SK-N-SH (cell line): Measurements from ENCODE around the gene AMMECR1. TPM values are rescaled to one million over a fixed set of nuclear protein-coding genes. Genes with fewer than 3 reads are reported as not detected.

Experiments
- CTCF ChIA-PET: fragments of 300-600, 350-600 bp; formaldehyde crosslinking; extraction: SDS; loops from one replicate; lab custom pipeline; 2021; lab: Yijun Ruan, JAX
- POLR2A ChIA-PET: fragments of 350-600 bp; sonication (Branson Sonifier 250); formaldehyde crosslinking; extraction: SDS; loops from one replicate; lab custom pipeline; 2020; ENCODE audit warnings: antibody characterized with exemption, inconsistent platforms; lab: Yijun Ruan, JAX
- DNase-seq: peaks from one replicate; pipeline ENCODE4 v3.0.0; 2012
- H2AFZ ChIP-seq: fragments of 200-600 bp; sonication (generic); 2 replicates; pipeline ENCODE4 v1.8.1; 2016; ENCODE audit warnings: antibody characterized with exemption, mild to moderate bottlenecking, low read depth
- H3F3A ChIP-seq: fragments of 200-600 bp; sonication (generic); replicated peaks from 2 replicates; pipeline ENCODE3; 2016; ENCODE audit warnings: antibody characterized with exemption, mild to moderate bottlenecking; ENCODE audit not compliant: insufficient read depth
- H3K27ac ChIP-seq, 2 experiments: fragments of 200-500 bp in 1 of 2; fragments of 200-600 bp in 1 of 2; sonication (Bioruptor generic) in 1 of 2; sonication (generic), shearing (Covaris generic) in 1 of 2; 2 replicates each; pipeline versions ENCODE4 v1.5.1 to v1.6.1; 2014 to 2016; ENCODE audit warnings: low read depth in 2 of 2, inconsistent platforms in 1 of 2, low read length in 1 of 2, mild to moderate bottlenecking in 1 of 2, mixed read lengths in 1 of 2
- H3K27me3 ChIP-seq: fragments of 200-600 bp; sonication (generic), shearing (Covaris generic); 2 replicates; pipeline ENCODE4 v1.6.1; 2016; ENCODE audit warnings: mixed run types; ENCODE audit not compliant: insufficient read depth
- H3K36me3 ChIP-seq, 2 experiments: fragments of 200-500 bp in 1 of 2; fragments of 200-600 bp in 1 of 2; sonication (Bioruptor generic) in 1 of 2; sonication (generic) in 1 of 2; replicated peaks in 1 of 2; 2 replicates each; pipeline versions ENCODE3 to v1.5.1; 2014 to 2016; ENCODE audit warnings: low read length in 1 of 2, mild to moderate bottlenecking in 1 of 2; ENCODE audit not compliant: insufficient read depth in 2 of 2, control insufficient read depth in 1 of 2
- H3K4me1 ChIP-seq, 2 experiments: fragments of 200-500 bp in 1 of 2; fragments of 200-600 bp in 1 of 2; sonication (Bioruptor generic) in 1 of 2; sonication (generic), shearing (Covaris generic) in 1 of 2; 2 replicates each; pipeline versions ENCODE4 v1.5.1 to v1.6.1; 2014 to 2016; ENCODE audit warnings: low read depth in 1 of 2, low read length in 1 of 2, mixed run types in 1 of 2; ENCODE audit not compliant: insufficient read depth in 2 of 2, control insufficient read depth in 1 of 2
- H3K4me2 ChIP-seq: fragments of 200-600 bp; sonication (generic), shearing (Covaris generic); 2 replicates; pipeline ENCODE4 v1.6.1; 2017; ENCODE audit warnings: mixed run types
- H3K4me3 ChIP-seq, 2 experiments: fragments of 200-500 bp in 1 of 2; fragments of 200-600 bp in 1 of 2; sonication (Bioruptor generic) in 1 of 2; sonication (generic), shearing (Covaris generic) in 1 of 2; 2 replicates each; pipeline versions ENCODE4 v1.5.1 to v1.8.1; 2014 to 2016; ENCODE audit warnings: low read depth in 2 of 2, inconsistent platforms in 1 of 2, low read length in 1 of 2, mild to moderate bottlenecking in 1 of 2, mixed read lengths in 1 of 2, moderate library complexity in 1 of 2
- H3K79me2 ChIP-seq: fragments of 200-600 bp; sonication (generic); 2 replicates; pipeline ENCODE4 v1.8.1; 2017; ENCODE audit warnings: mild to moderate bottlenecking; ENCODE audit not compliant: insufficient read depth
- H3K9ac ChIP-seq: fragments of 200-600 bp; sonication (generic); 2 replicates; pipeline ENCODE4 v1.6.1; 2017; ENCODE audit warnings: mixed run types
- H3K9me2 ChIP-seq: fragments of 200-600 bp; sonication (generic); 2 replicates; pipeline ENCODE4 v1.6.1; 2017; ENCODE audit warnings: mixed run types
- H3K9me3 ChIP-seq: fragments of 200-600 bp; sonication (generic); 2 replicates; pipeline ENCODE4 v1.6.1; 2017; ENCODE audit warnings: mixed run types, mild to moderate bottlenecking, moderate library complexity
- H4K20me1 ChIP-seq: fragments of 200-600 bp; sonication (generic); 2 replicates; pipeline ENCODE4 v1.6.1; 2017; ENCODE audit warnings: mild to moderate bottlenecking, mixed run types; ENCODE audit not compliant: insufficient read depth
- CHD2 ChIP-seq: fragments of 150-350 bp; IDR thresholded peaks from 2 replicates; pipeline ENCODE4 v1.6.1; 2018; ENCODE audit warnings: low read length; ENCODE audit not compliant: partially characterized antibody
- EP300 ChIP-seq, 2 experiments: IDR thresholded peaks; 2 replicates each; pipeline versions ENCODE4 v1.4.0 to v1.6.1; 2012; ENCODE audit warnings: borderline replicate concordance in 1 of 2, low read depth in 1 of 2, low read length in 1 of 2
- GABPA ChIP-seq: IDR thresholded peaks from 2 replicates; pipeline ENCODE4 v1.4.0; 2012; ENCODE audit warnings: low read depth, mild to moderate bottlenecking
- JUND ChIP-seq: IDR thresholded peaks from 2 replicates; pipeline ENCODE4 v1.4.0; 2012
- NRF1 ChIP-seq: IDR thresholded peaks from 2 replicates; pipeline ENCODE4 v1.6.1; 2012; ENCODE audit warnings: low read depth, mild to moderate bottlenecking, low read length
- SMC3 ChIP-seq: IDR thresholded peaks from 2 replicates; pipeline ENCODE4 v1.6.1; 2012; ENCODE audit warnings: low read depth, low read length, improper control_type of control experiment
- TAF1 ChIP-seq: IDR thresholded peaks from 2 replicates; pipeline ENCODE4 v1.6.1; 2012; ENCODE audit warnings: low read depth, mild to moderate bottlenecking, low read length, moderate library complexity, borderline replicate concordance
- TCF12 ChIP-seq: IDR thresholded peaks from 2 replicates; pipeline ENCODE4 v1.4.0; 2012
- YY1 ChIP-seq: IDR thresholded peaks from 2 replicates; pipeline ENCODE4 v1.4.0; 2012; ENCODE audit warnings: low read depth, mild to moderate bottlenecking
- WGBS: methylation state at CpG from one replicate; pipeline ENCODE4 v1.1.6; 2017; ENCODE audit warnings: low lambda C conversion rate; 5-methylcytosine and 5-hydroxymethylcytosine counted together
- polyA plus RNA-seq, 3 experiments: library from polyadenylated mRNA; depleted of rRNA; stranded (reverse); fragments of >200 nt; gene quantifications; 2 replicates each; pipeline ENCODE4 v1.2.3, GENCODE V29; 2012
- TF ChIP-seq, protein P1 (sequence below): fragments of 150-350 bp; IDR thresholded peaks from 2 replicates; pipeline ENCODE4 v1.6.1; 2017; ENCODE audit warnings: antibody characterized with exemption, low read length, low read depth, borderline replicate concordance
- TF ChIP-seq, protein P2 (sequence below): IDR thresholded peaks from 2 replicates; pipeline ENCODE4; 2012
- TF ChIP-seq, protein P3 (sequence below): IDR thresholded peaks from 2 replicates; pipeline ENCODE4 v1.4.0; 2012; ENCODE audit warnings: low read depth, borderline replicate concordance
- TF ChIP-seq, protein P4 (sequence below): IDR thresholded peaks from 2 replicates; pipeline ENCODE4 v1.6.1; 2012; ENCODE audit warnings: mild to moderate bottlenecking, low read depth, low read length, moderate library complexity

The AMMECR1 gene
- polyA plus RNA-seq, 1 of the 3 experiments (the other 2 are of a cell fraction), result 1.3 TPM

DNA sequence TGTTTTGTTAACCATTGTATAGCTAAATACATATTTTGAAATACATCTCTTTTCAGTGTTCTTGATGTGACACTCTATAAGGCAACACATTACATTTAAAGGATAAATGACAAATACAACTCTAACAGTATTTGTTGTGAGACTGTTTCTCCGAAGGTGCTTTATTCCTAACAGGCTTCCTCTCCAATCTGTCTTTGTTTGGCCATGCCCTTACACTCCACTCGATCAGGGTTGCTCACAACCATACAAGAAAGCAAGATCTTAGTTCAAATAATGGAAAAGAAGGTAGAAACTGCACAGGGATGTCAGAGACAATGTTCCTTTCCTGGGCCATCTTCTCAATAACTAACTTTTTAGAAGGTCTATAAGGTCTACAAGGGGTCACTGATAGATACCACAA is 36.5 kb downstream of the AMMECR1 start:
- ChIA-PET POLR2A (no interaction called here), CTCF (no interaction called here)
- Histone ChIP-seq H3K27ac (peak overlapping the region in 1 of 2 experiments; percentile 77; a peak in 2 of 4 replicates), H3K9me3 (no peaks in the 10 kb centered on the region), H3K36me3 (no peaks in the 10 kb centered on the region), H3K9ac (no peak overlapping the region), H3K4me3 (no peak overlapping the region), H4K20me1 (no peaks in the 10 kb centered on the region), H3K27me3 (no peaks in the 10 kb centered on the region), H3F3A (peaks cover 22% of the 10 kb centered on the region), H3K9me2 (no peaks in the 10 kb centered on the region), H3K79me2 (peaks cover 4% of the 10 kb centered on the region), H3K4me2 (no peak overlapping the region), H2AFZ (no peak overlapping the region), H3K4me1 (no peaks in the 10 kb centered on the region)
- no peak for TF ChIP-seq JUND
- TF ChIP-seq, protein P1, sequence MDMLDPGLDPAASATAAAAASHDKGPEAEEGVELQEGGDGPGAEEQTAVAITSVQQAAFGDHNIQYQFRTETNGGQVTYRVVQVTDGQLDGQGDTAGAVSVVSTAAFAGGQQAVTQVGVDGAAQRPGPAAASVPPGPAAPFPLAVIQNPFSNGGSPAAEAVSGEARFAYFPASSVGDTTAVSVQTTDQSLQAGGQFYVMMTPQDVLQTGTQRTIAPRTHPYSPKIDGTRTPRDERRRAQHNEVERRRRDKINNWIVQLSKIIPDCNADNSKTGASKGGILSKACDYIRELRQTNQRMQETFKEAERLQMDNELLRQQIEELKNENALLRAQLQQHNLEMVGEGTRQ, result no peak
- WGBS, result 33% methylated on average over 2 of the region's 2 CpGs
- no peak for DNase-seq

DNA sequence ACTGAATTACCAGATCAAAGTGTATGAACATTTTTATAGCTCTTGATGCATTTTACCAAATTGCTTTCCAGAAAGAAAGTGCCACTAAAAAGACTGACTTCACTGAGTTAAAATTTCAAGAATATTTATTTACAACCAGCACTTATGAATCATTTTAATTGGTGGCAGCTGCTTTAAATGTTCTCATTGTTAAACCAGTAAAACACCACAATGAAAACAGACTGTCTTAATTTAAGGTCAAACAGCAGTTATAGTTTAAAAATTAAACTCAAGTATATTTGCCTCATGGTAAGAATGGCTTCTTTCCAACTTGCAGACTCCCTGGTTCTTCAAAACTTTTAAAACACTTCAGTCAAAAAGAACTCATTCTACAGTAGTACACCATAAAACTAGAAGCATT is 36.9 kb downstream of the AMMECR1 start:
- Histone ChIP-seq H3K27me3 (no peaks in the 10 kb centered on the region), H3K79me2 (peaks cover 4% of the 10 kb centered on the region), H3F3A (peaks cover 22% of the 10 kb centered on the region), H3K36me3 (no peaks in the 10 kb centered on the region), H3K9me2 (no peaks in the 10 kb centered on the region), H3K4me1 (no peaks in the 10 kb centered on the region), H3K9ac (no peak overlapping the region; the same call in 1 of the 2 replicates), H4K20me1 (no peaks in the 10 kb centered on the region), H3K4me3 (no peak overlapping the region), H3K27ac (peak overlapping the region in 1 of 2 experiments; percentile 77; a peak in 2 of 4 replicates), H2AFZ (no peak overlapping the region), H3K4me2 (no peak overlapping the region), H3K9me3 (no peaks in the 10 kb centered on the region)
- DNase-seq, result no peak
- ChIA-PET POLR2A (no interaction called here), CTCF (no interaction called here)
- TF ChIP-seq SMC3, result no peak
- TF ChIP-seq, protein P2, sequence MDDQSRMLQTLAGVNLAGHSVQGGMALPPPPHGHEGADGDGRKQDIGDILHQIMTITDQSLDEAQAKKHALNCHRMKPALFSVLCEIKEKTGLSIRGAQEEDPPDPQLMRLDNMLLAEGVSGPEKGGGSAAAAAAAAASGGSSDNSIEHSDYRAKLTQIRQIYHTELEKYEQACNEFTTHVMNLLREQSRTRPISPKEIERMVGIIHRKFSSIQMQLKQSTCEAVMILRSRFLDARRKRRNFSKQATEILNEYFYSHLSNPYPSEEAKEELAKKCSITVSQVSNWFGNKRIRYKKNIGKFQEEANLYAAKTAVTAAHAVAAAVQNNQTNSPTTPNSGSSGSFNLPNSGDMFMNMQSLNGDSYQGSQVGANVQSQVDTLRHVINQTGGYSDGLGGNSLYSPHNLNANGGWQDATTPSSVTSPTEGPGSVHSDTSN, result peak; percentile 54
- no peak for TF ChIP-seq YY1
- TF ChIP-seq TAF1, result no peak
- TF ChIP-seq TCF12, result peak; percentile 89
- TF ChIP-seq, protein P3, sequence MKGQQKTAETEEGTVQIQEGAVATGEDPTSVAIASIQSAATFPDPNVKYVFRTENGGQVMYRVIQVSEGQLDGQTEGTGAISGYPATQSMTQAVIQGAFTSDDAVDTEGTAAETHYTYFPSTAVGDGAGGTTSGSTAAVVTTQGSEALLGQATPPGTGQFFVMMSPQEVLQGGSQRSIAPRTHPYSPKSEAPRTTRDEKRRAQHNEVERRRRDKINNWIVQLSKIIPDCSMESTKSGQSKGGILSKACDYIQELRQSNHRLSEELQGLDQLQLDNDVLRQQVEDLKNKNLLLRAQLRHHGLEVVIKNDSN, result no peak
- no peak for TF ChIP-seq CHD2
- TF ChIP-seq GABPA, result no peak
- TF ChIP-seq, protein P1, result no peak
- no peak for TF ChIP-seq NRF1
- TF ChIP-seq EP300 (IDR thresholded peaks at IDR 0.05; ENCODE audit: borderline replicate concordance in 1 of 2, low read depth in 1 of 2, low read length in 1 of 2), result peak in 1 of 2 experiments; percentile 50; a peak in 1 of 4 replicates
- TF ChIP-seq, protein P4, sequence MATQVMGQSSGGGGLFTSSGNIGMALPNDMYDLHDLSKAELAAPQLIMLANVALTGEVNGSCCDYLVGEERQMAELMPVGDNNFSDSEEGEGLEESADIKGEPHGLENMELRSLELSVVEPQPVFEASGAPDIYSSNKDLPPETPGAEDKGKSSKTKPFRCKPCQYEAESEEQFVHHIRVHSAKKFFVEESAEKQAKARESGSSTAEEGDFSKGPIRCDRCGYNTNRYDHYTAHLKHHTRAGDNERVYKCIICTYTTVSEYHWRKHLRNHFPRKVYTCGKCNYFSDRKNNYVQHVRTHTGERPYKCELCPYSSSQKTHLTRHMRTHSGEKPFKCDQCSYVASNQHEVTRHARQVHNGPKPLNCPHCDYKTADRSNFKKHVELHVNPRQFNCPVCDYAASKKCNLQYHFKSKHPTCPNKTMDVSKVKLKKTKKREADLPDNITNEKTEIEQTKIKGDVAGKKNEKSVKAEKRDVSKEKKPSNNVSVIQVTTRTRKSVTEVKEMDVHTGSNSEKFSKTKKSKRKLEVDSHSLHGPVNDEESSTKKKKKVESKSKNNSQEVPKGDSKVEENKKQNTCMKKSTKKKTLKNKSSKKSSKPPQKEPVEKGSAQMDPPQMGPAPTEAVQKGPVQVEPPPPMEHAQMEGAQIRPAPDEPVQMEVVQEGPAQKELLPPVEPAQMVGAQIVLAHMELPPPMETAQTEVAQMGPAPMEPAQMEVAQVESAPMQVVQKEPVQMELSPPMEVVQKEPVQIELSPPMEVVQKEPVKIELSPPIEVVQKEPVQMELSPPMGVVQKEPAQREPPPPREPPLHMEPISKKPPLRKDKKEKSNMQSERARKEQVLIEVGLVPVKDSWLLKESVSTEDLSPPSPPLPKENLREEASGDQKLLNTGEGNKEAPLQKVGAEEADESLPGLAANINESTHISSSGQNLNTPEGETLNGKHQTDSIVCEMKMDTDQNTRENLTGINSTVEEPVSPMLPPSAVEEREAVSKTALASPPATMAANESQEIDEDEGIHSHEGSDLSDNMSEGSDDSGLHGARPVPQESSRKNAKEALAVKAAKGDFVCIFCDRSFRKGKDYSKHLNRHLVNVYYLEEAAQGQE, result no peak
